Smooth muscle cell (in vitro differentiated cells): ENCODE measurements around the gene RAB3GAP1. TPM values are rescaled to one million over a fixed set of nuclear protein-coding genes. Genes with fewer than 3 reads are reported as not detected.

Source experiments
- DNase-seq: peaks from one replicate; lab custom pipeline; 2025; ENCODE audit not compliant: unreplicated experiment; lab: John Stamatoyannopoulos, UW
- H2AFZ ChIP-seq: fragments of 200-600 bp; sonication (generic); 2 replicates; pipeline ENCODE4 v1.6.0; 2016; ENCODE audit warnings: antibody characterized with exemption, low read depth, mild to moderate bottlenecking
- H3F3A ChIP-seq: fragments of 200-600 bp; sonication (generic); 2 replicates; pipeline ENCODE4 v1.6.0; 2017; ENCODE audit warnings: antibody characterized with exemption, low read depth
- H3K27ac ChIP-seq: fragments of 200-600 bp; sonication (generic); 2 replicates; pipeline ENCODE4 v1.5.1; 2016; ENCODE audit warnings: low read depth, mild to moderate bottlenecking
- H3K27me3 ChIP-seq: fragments of 200-600 bp; sonication (generic); 2 replicates; pipeline ENCODE4 v1.6.1; 2016; ENCODE audit warnings: low read depth, mild to moderate bottlenecking
- H3K36me3 ChIP-seq: fragments of 200-600 bp; sonication (generic); 2 replicates; pipeline ENCODE4 v1.5.1; 2016; ENCODE audit warnings: low read depth
- H3K4me1 ChIP-seq: fragments of 200-600 bp; sonication (generic); 2 replicates; pipeline ENCODE4 v1.5.1; 2016; ENCODE audit warnings: low read depth
- H3K4me2 ChIP-seq: fragments of 200-600 bp; sonication (generic); 2 replicates; pipeline ENCODE4 v1.6.0; 2016; ENCODE audit warnings: mild to moderate bottlenecking
- H3K4me3 ChIP-seq: fragments of 200-600 bp; sonication (generic); 2 replicates; pipeline ENCODE4 v1.5.1; 2016; ENCODE audit warnings: mild to moderate bottlenecking
- H3K79me2 ChIP-seq: fragments of 200-600 bp; sonication (generic); 2 replicates; pipeline ENCODE4 v1.6.0; 2016; ENCODE audit warnings: low read depth, mild to moderate bottlenecking
- H3K9ac ChIP-seq: fragments of 200-600 bp; sonication (generic); 2 replicates; pipeline ENCODE4 v1.6.0; 2016; ENCODE audit warnings: low read depth
- H3K9me3 ChIP-seq: fragments of 200-600 bp; sonication (generic); replicated peaks from 2 replicates; pipeline ENCODE4 v1.5.1; 2016; ENCODE audit warnings: low read depth
- H4K20me1 ChIP-seq: fragments of 200-600 bp; sonication (generic); 2 replicates; pipeline ENCODE4 v1.6.0; 2016; ENCODE audit warnings: low read depth
- CTCF ChIP-seq: fragments of 200-600 bp; sonication (generic); IDR thresholded peaks from 2 replicates; pipeline ENCODE4 v1.5.1; 2017; ENCODE audit warnings: borderline replicate concordance, mild to moderate bottlenecking, antibody characterized with exemption; ENCODE audit not compliant: insufficient read depth, poor library complexity, severe bottlenecking
- WGBS: methylation state at CpG from one replicate; pipeline ENCODE4 v1.1.7; 2016; ENCODE audit warnings: low lambda C conversion rate; 5-methylcytosine and 5-hydroxymethylcytosine counted together
- polyA plus RNA-seq: library from polyadenylated mRNA; unstranded; fragments of >200 nt; fragmentation: Nextera tagmentation; extraction: Ambion mirVana; gene quantifications from 2 replicates; pipeline ENCODE4 v1.2.1, GENCODE V29; 2016
- total RNA-seq: library from RNA; depleted of rRNA; stranded (reverse); fragments of >200 nt; gene quantifications from 2 replicates; pipeline ENCODE4 v1.2.3, GENCODE V29; 2014

The RAB3GAP1 gene
- total and polyA plus RNA-seq, 2 experiments from 2014 or later = 14.6 to 39.8 TPM

GRCh38 chr2:135093670-135094330 lies 41.7 kb downstream of the RAB3GAP1 start:
- Histone ChIP-seq H3K9me3 (peaks cover 3% of the 10 kb centered on the region), H3K4me1 (no peaks in the 10 kb centered on the region), H3K27ac (no peak overlapping the region), H3F3A (peaks cover 4% of the 10 kb centered on the region), H3K27me3 (no peaks in the 10 kb centered on the region), H3K4me2 (no peak overlapping the region), H2AFZ (no peak overlapping the region), H3K79me2 (peaks cover 21% of the 10 kb centered on the region), H3K4me3 (no peak overlapping the region), H4K20me1 (peaks cover 65% of the 10 kb centered on the region), H3K36me3 (no peaks in the 10 kb centered on the region), H3K9ac (no peak overlapping the region)
- no peak for TF ChIP-seq CTCF
- 83% methylated on average over 3 of the region's 3 CpGs for WGBS
- DNase-seq = no peak

- TF ChIP-seq CTCF = no peak
- Histone ChIP-seq H3K9me3 (no peaks in the 10 kb centered on the region), H3K79me2 (peaks cover 17% of the 10 kb centered on the region), H3K4me3 (no peak overlapping the region), H4K20me1 (peaks cover 65% of the 10 kb centered on the region), H3K27ac (no peak overlapping the region), H3K9ac (no peak overlapping the region), H3F3A (peaks cover 4% of the 10 kb centered on the region), H3K4me1 (no peaks in the 10 kb centered on the region), H3K36me3 (no peaks in the 10 kb centered on the region), H3K4me2 (no peak overlapping the region), H3K27me3 (no peaks in the 10 kb centered on the region), H2AFZ (no peak overlapping the region)
- WGBS = 26% methylated on average over 2 of the region's 2 CpGs
- DNase-seq = no peak
These were observed 42.4 kb downstream of the RAB3GAP1 start for GRCh38 chr2:135094508-135094907.

GRCh38 chr2:135095591-135095990 lies 43.5 kb downstream of the RAB3GAP1 start:
- no peaks in the 10 kb centered on the region for H3K9me3 ChIP-seq
- H3K79me2 ChIP-seq = peaks cover 8% of the 10 kb centered on the region
- peaks cover 4% of the 10 kb centered on the region for H3F3A ChIP-seq
- no peak for DNase-seq
- no peak overlapping the region for H3K4me2 ChIP-seq
- H2AFZ ChIP-seq = no peak overlapping the region
- no peaks in the 10 kb centered on the region for H3K27me3 ChIP-seq
- H3K9ac ChIP-seq = no peak overlapping the region
- peaks cover 68% of the 10 kb centered on the region for H4K20me1 ChIP-seq
- no peak for TF ChIP-seq CTCF
- H3K27ac ChIP-seq = no peak overlapping the region
- no peak overlapping the region for H3K4me3 ChIP-seq
- H3K36me3 ChIP-seq = no peaks in the 10 kb centered on the region
- H3K4me1 ChIP-seq = no peaks in the 10 kb centered on the region
- WGBS = 92% methylated on average over 3 of the region's 3 CpGs

- Histone ChIP-seq H3K9me3 (no peaks in the 10 kb centered on the region), H3K79me2 (peaks cover 4% of the 10 kb centered on the region), H3F3A (no peaks in the 10 kb centered on the region), H3K27me3 (no peaks in the 10 kb centered on the region), H3K4me3 (no peak overlapping the region), H3K4me2 (no peak overlapping the region), H4K20me1 (peaks cover 59% of the 10 kb centered on the region), H2AFZ (no peak overlapping the region), H3K27ac (no peak overlapping the region), H3K36me3 (no peaks in the 10 kb centered on the region), H3K4me1 (no peaks in the 10 kb centered on the region), H3K9ac (no peak overlapping the region)
- no peak for TF ChIP-seq CTCF
- DNase-seq = no peak
- 90% methylated on average over 4 of the region's 4 CpGs for WGBS
These were observed 44.8 kb downstream of the RAB3GAP1 start for GRCh38 chr2:135096665-135097446.
